Panc1 (cell line): Measurements from ENCODE around the gene RPP14. TPM values are rescaled to one million over a fixed set of nuclear protein-coding genes. Genes with fewer than 3 reads are reported as not detected.
A peak's percentile ranks its signal among the peaks of the same experiment; 100 is the strongest.

ENCODE experiments used
- ATAC-seq: fragments of 200-7000 bp; cut with Tn5 transposase; 2 replicates; pipeline ENCODE4 v1.9.1; 2020; ENCODE audit warnings: mild to moderate bottlenecking, moderate library complexity
- BruUV-seq: library from RNA; stranded (reverse); fragments of 400-500 nt; replicated peaks from 2 replicates; lab custom pipeline; 2021; lab: Mats Ljungman, UMichigan
- CTCF ChIA-PET: fragments of 300-600 bp; sonication (Branson Sonifier 250); formaldehyde crosslinking; loops from one replicate; lab custom pipeline; 2022; ENCODE audit warnings: antibody characterized with exemption; lab: Charles Lee
- POLR2A ChIA-PET: fragments of 300-600 bp; sonication (Branson Sonifier 250); formaldehyde crosslinking; loops from one replicate; lab custom pipeline; 2022; ENCODE audit warnings: antibody characterized with exemption; lab: Charles Lee
- DNase-seq: peaks from one replicate; pipeline ENCODE4 v3.0.0-alpha.2; 2010; ENCODE audit warnings: low read depth, low spot score
- H3K27ac ChIP-seq: 2 replicates; pipeline ENCODE4 v1.5.1; 2011; ENCODE audit warnings: mild to moderate bottlenecking, low read length, inconsistent platforms
- H3K27me3 ChIP-seq: fragments of 200-500 bp; sonication (Bioruptor generic); 2 replicates; pipeline ENCODE4 v1.6.0; 2014; ENCODE audit warnings: low read length, inconsistent platforms; ENCODE audit not compliant: control insufficient read depth, insufficient read depth
- H3K36me3 ChIP-seq: fragments of 200-500 bp; sonication (Bioruptor generic); 2 replicates; pipeline ENCODE4 v1.5.1; 2014; ENCODE audit warnings: inconsistent platforms, mild to moderate bottlenecking, low read length, moderate library complexity; ENCODE audit not compliant: control insufficient read depth, insufficient read depth
- H3K4me1 ChIP-seq: 2 replicates; pipeline ENCODE4 v1.5.1; 2011; ENCODE audit warnings: inconsistent platforms, mild to moderate bottlenecking, low read length, moderate library complexity; ENCODE audit not compliant: control insufficient read depth, insufficient read depth
- H3K4me3 ChIP-seq, 2 experiments: 2 replicates each; pipeline ENCODE4 v1.5.1; 2011 to 2012; ENCODE audit warnings: low read depth in 2 of 2, low read length in 2 of 2, mild to moderate bottlenecking in 2 of 2, inconsistent platforms in 1 of 2, moderate library complexity in 1 of 2
- H3K9me3 ChIP-seq: fragments of 200-500 bp; sonication (Bioruptor generic); 2 replicates; pipeline ENCODE4 v1.5.1; 2014; ENCODE audit warnings: low read depth, mild to moderate bottlenecking, inconsistent platforms, low read length, moderate library complexity; ENCODE audit not compliant: control insufficient read depth, insufficient read depth
- CTCF ChIP-seq: fragments of 450-650 bp; IDR thresholded peaks from 2 replicates; pipeline ENCODE4 v1.5.1; 2017; ENCODE audit warnings: mild to moderate bottlenecking
- POLR2AphosphoS5 ChIP-seq: IDR thresholded peaks from 2 replicates; pipeline ENCODE4 v1.6.1; 2012; ENCODE audit warnings: mild to moderate bottlenecking, low read depth, low read length, moderate library complexity
- REST ChIP-seq, 2 experiments: IDR thresholded peaks; 2 replicates each; pipeline ENCODE4 v1.6.1; 2011 to 2012; ENCODE audit warnings: low read depth in 2 of 2, control low read depth in 1 of 2, low read length in 1 of 2, mild to moderate bottlenecking in 1 of 2, moderate library complexity in 1 of 2; ENCODE audit not compliant: insufficient read depth in 1 of 2
- SIN3A ChIP-seq: IDR thresholded peaks from 2 replicates; pipeline ENCODE4 v1.6.1; 2012; ENCODE audit warnings: low read depth, mild to moderate bottlenecking, low read length, moderate library complexity, borderline replicate concordance; ENCODE audit not compliant: insufficient read depth
- TCF7L2 ChIP-seq: IDR thresholded peaks from 2 replicates; pipeline ENCODE4 v1.6.1; 2011; ENCODE audit warnings: mild to moderate bottlenecking, low read depth, low read length, inconsistent platforms
- in situ Hi-C: cut with HindIII; loops from 2 replicates; pipeline ENCODE4 v1.10.0; 2016; ENCODE audit warnings: low sequenced_read_pairs, low pct_unique_long_range_greater_than_20kb
- intact Hi-C: fragments of 100-400 bp; cut with micrococcal nuclease; formaldehyde crosslinking; loops from one replicate; pipeline ENCODE4 v1.10.0; 2022; ENCODE audit not compliant: unreplicated experiment
- total RNA-seq: library from RNA; stranded (reverse); gene quantifications from one replicate; pipeline ENCODE4 v1.2.1, GENCODE V29; 2021; ENCODE audit not compliant: unreplicated experiment

Gene RPP14
- total RNA-seq, 1 experiment from 2014 or later: 16.4 TPM

GRCh38 chr3:58307639-58308215, 1.7 kb downstream of the RPP14 start:
- intact Hi-C loops (no loop called here), in situ Hi-C loops (no loop called here)
- Histone ChIP-seq H3K36me3 (peaks cover 8% of the 10 kb centered on the region; the same call in 1 of the 2 replicates), H3K27me3 (no peaks in the 10 kb centered on the region), H3K4me1 (peaks cover 6% of the 10 kb centered on the region), H3K9me3 (no peaks in the 10 kb centered on the region), H3K4me3 (peak overlapping the region; percentile 97), H3K27ac (peak overlapping the region; percentile 96; the same call in 1 of the 2 replicates)
- POLR2A ChIA-PET: no interaction called here
- TF ChIP-seq SIN3A: no peak
- no peak for TF ChIP-seq REST (IDR thresholded peaks at IDR 0.05; ENCODE audit: insufficient read depth in 1 of 2, low read depth in 2 of 2, low read length in 1 of 2)
- TF ChIP-seq CTCF: peak; percentile 75
- no peak for TF ChIP-seq TCF7L2
- no peak for TF ChIP-seq POLR2AphosphoS5
- no peak for DNase-seq
- CTCF ChIA-PET: interaction anchor here (0.6 to 2.1 kb wide), 3 partner anchors 26 to 120 kb away, joined by 3 to 13 read pairs (median 5); no protein-coding TSS in a partner anchor
- no peak for ATAC-seq
- no TSS peak for BruUV-seq

GRCh38 chr3:58308728-58309127, 2.7 kb downstream of the RPP14 start:
- Histone ChIP-seq H3K4me1 (peaks cover 6% of the 10 kb centered on the region), H3K4me3 (no peak overlapping the region), H3K9me3 (no peaks in the 10 kb centered on the region), H3K27me3 (no peaks in the 10 kb centered on the region), H3K36me3 (peaks cover 9% of the 10 kb centered on the region), H3K27ac (no peak overlapping the region)
- in situ Hi-C loops: no loop called here
- CTCF ChIA-PET: interaction anchor here (0.6 to 0.7 kb wide), 2 partner anchors 25 to 323 kb away, joined by 3 to 5 read pairs; no protein-coding TSS in a partner anchor
- POLR2A ChIA-PET: interaction anchor here (0.5 kb wide), 1 partner anchor 252 kb away, joined by 3 read pairs; no protein-coding TSS in a partner anchor
- no peak for DNase-seq
- no peak for ATAC-seq
- no TSS peak for BruUV-seq
- no peak for TF ChIP-seq SIN3A
- intact Hi-C loops: no loop called here

- no peak for DNase-seq
- POLR2A ChIA-PET: no interaction called here
- H3K9me3 ChIP-seq: no peaks in the 10 kb centered on the region
- TSS peak; percentile 47 for BruUV-seq
- no peaks in the 10 kb centered on the region for H3K4me1 ChIP-seq
- H3K36me3 ChIP-seq: peaks cover 11% of the 10 kb centered on the region
- ATAC-seq: no peak
- CTCF ChIA-PET: no interaction called here
- in situ Hi-C loops (no loop called here), intact Hi-C loops (no loop called here)
- H3K27ac ChIP-seq: no peak overlapping the region
- no peak for TF ChIP-seq SIN3A
- no peak for TF ChIP-seq CTCF
- no peak for TF ChIP-seq TCF7L2
- TF ChIP-seq REST (IDR thresholded peaks at IDR 0.05; ENCODE audit: insufficient read depth in 1 of 2, low read depth in 2 of 2, low read length in 1 of 2): no peak
- TF ChIP-seq POLR2AphosphoS5: no peak
- H3K4me3 ChIP-seq: no peak overlapping the region
- H3K27me3 ChIP-seq: no peaks in the 10 kb centered on the region
These were observed 11.8 kb downstream of the RPP14 start for GRCh38 chr3:58317811-58318210.
